GM19463 (cell line): ENCODE data around the gene RGS6.

Experiments
- ATAC-seq: cut with Tn5 transposase; IDR thresholded peaks from one replicate; pipeline ENCODE4 v1.9.1; 2021; ENCODE audit warnings: mild to moderate bottlenecking, moderate library complexity; ENCODE audit not compliant: unreplicated experiment

The RGS6 gene

DNA sequence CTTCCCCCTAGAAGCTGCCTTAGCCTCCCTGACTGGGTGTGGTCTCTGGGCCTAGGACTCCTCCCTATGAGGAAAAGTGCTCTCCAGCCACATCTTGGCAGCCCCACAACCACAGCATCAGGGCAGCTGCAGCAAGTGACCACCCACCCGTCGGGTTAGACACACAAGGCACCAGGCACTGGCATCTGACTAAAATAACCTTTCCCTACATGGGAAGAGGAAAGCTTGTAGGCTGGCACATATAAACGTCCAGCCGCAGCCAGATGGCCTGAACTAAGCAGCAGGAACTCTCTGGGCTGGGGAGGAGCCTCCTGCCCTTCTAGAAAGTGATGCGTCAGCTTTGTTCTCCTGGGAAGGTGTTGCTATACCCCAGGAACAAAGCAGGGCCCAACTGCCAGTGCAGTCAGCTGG, 632.9 kb downstream of the RGS6 start:
- no peak for ATAC-seq

DNA sequence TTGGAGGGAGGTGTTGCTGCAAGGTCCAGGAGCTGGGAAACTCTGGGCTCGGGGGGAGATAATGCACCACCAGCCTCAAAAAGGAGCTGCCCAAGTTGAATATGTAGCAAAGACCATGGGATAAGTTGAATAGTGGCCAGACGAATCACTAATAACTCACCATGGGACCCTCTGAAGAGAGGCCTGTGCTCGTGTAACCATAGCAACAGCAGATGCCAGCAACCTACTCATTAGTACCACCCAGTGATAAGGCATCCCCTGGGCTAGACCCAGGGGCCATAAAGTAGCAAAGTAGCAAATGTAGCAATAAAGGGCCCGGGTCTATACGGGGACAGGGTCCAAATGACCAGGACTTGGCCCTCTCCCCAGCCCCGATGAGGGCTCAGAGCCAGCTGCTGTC, 633.7 kb downstream of the RGS6 start:
- ATAC-seq, result no peak

DNA sequence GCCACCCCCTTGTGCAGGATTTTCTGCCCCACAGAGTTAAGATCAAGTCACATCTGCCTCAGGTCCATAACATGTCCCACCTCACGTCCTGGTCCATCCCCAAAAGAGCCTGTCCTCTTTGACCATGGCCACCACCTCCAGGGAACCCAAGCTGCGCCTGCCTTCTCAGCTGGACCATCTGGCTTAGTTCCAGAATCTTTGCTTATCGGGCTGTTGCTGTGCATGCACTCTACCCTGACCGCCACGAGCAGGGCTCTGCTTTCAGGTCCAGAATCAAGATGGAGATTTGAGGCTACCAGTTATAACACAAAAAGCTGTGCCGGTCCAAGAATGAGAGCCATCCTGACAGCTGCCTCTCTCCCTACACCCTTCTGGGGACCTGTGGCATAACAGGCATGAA, 635.0 kb downstream of the RGS6 start:
- ATAC-seq, result no peak

DNA sequence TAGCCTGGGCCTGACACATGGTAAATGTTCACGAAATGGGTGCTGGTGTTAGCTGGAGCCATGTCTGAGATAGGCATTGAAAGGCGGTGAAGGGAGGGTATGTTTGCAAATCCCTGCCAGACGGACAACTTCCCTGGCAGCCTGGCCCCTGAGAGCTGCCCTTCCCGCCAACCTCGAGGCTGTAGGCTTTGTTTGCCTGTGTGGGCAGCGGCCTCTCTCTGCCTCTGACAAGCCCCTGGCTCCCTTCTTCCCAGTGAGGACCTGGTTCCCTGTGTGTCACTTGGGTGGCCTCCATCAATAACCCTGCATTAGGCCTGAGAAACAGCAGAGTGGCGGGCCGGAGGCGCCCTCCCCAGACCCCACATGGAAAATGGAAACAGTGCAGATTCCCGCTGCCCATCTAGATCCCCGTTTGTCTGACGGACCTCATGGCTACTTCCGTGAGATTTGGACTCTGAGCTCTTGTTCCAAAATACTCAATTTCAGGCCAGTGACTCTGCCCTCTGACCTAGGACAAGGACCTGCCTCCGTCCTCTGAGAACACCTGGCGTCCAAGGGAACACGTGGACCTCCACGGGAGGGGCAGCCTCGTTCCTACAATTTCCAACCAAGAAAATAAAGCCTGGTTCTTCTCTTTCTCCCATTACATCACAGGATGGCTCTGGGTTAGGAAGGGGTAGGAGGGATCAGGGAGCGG, 636.2 kb downstream of the RGS6 start:
- no peak for ATAC-seq

DNA sequence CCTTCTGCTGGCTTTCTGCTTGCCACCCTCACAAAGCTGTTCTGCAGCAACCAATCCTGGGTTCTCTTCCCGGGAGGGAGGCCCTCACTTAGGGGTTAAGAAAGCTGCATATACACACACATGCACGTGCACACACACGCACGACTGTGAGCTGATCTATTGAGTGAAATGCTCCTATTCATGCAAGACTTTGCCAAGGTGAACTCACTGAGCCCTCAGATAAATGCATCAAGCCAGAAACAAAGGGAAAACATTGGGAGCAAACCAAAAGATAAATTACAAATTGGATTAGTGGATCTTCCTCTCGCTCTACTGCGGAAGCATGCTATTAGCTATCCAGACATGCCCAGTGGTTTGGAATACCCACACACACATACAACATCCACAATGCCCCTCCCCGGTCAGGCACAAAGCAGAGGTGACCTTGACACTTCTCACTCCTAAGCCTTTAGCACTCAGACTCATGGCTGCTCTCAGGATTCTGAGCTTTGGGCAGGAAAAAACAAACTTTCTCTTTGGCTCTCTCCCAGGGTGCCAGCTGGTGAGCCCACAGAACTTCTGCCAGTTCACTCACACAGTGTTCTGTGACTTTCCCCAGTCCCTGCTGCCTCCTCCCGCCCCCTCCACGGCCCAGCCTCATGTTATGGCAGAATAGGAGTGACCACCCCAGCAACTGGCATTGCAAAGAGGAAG, 641.6 kb downstream of the RGS6 start:
- ATAC-seq, result no peak

DNA sequence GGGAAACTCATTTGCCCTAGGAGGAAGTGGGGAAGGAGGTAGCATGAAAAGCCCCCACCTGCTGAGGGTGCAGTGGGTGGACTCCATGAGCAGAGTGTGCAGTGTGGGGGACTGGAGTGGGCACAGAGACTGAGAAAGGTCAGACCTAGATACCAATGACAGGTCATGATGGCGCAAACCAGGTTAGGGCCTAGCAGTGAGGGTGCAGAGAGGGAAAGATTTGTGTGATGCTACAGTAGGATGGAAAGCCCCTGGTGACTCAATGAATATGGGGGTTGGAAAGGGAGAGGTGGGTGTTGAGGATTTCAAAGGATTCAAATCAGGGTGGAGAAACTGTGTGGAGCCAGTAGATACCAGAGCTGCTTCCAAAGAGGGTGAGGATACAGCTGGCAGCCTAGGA, 642.5 kb downstream of the RGS6 start:
- no peak for ATAC-seq

DNA sequence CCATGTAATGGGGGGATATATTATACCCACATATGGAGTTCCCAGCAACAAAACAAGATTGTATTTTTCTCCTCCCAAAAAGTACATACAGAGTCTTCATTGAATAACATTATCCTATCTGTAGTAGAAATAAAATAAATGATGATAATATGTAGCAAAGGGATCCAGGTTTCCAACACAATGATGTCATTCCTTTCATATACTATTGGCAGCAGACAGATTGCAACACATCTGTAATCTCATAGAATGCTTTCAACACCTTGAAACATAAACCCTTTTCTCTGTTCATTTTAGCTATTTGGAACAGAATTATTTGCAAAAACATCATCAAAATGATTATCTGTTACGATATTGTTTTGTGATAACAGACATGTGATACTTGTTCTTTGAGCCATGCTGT, 644.0 kb downstream of the RGS6 start:
- no peak for ATAC-seq

DNA sequence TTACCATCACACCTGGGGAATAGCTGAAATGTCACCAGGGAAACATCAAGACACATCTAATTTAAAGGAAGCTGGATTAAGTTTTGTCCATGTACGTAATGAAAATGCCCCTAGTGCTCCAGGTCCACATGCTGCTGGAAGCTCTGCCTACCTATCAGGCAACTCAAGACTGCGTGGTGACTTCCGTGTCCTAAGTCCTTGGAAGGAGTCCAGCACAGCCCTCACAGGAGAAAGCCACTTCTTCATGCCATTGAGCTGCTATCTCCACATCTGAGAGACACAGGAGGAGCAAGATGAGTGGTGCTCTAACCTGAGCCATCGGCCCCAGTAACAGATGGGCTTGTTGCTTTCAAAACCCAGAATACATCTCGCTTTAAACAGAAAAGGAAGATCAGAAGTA, 645.3 kb downstream of the RGS6 start:
- ATAC-seq, result no peak

DNA sequence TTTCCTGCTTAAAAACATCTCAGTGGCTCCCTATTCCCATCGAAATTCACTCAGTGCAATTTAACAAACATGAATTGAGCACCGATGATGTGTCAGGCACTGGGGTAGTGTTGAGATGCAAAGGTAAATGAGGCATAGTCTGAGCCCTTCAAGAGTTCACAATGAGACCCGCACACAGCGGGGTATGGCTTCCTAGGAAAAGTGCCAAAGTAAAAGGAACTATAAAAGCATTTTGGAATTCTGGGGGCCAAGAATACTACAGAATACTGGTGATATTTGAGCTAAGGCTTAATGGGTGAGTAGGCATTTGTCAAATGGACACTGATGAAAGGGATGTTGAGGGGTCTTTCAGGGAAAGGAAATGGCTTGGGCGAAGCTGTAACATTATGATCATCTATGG, 646.3 kb downstream of the RGS6 start:
- ATAC-seq, result no peak

DNA sequence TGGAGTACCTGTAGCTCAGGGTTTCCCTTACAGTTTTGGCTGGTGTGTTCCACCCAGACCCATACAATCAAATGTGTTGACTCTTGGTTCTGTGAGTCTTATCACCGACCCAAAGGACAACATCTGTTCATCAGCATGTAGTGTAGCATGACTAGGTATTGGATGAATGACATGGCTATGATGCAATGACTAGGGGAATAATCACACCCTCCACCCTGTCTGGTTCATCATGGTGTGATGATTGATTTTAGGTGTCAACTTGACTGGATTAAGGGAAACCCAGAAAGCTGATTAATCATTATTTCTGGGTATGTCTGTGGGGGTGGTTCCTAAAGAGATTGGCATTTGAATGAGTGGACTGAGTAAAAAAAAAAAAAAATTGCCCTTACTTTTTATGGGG, 650.4 kb downstream of the RGS6 start:
- ATAC-seq, result no peak

DNA sequence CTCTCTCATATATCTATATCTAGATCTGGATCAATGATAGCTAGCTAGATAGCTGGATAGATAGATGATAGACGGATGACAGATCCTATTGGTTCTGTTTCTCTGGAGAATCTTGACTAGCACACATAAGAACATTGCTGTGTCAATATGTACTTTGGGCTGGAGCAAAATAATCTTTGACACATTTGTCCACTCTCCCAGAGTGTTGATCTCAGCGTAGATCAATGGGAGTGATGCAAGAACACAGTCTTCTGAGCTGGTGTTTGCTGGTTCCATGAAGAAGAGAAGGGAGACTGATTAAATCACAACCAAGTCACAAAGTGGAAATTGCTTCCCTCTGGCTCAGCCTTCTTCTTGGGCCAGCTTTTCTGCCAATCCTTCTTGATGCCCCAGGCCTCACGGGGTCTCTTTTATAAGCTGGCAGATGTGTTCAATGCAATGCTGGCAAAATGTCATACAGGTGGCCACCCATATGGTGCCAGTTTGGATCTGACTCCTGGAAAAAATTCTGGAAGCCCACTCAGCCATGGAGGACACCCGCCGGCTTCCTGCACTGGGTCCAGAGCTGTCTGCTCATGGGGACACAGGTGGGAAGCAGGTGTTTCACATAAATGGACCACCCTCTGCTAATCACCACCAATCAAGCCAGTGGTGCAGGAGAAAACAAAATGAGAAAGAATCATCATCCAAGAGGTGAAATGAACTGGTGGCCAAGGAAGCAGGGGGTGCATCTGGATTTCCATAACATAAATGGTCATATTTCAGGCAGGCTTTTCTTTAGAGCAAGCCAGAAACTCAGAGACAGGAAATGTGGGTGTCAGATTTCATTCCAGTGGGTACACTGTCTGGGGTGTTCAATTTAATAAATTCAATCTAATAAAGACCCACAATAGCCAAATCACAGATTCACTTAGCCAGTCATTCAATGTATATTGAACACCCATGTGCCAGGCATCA, 651.4 kb downstream of the RGS6 start:
- ATAC-seq, result no peak

DNA sequence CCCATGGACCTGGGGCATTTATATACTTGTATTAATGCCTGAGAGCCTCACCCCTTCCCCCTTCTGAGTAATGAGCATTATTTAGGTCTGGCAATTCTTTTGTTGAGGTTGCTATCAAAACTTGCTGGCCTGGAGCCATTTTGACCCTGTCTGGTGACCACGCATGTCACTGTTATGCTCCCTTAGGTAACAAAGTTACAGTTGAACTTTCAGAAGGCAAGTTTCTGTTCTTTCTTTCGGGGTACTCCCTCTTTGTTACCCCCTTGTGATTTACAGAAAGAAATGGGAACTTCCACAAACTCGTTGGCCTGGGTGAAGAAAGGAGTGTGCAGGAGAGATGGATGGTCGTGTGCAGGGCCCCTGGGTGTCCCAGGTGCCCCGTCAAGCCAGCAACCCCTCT, 656.3 kb downstream of the RGS6 start:
- no peak for ATAC-seq

DNA sequence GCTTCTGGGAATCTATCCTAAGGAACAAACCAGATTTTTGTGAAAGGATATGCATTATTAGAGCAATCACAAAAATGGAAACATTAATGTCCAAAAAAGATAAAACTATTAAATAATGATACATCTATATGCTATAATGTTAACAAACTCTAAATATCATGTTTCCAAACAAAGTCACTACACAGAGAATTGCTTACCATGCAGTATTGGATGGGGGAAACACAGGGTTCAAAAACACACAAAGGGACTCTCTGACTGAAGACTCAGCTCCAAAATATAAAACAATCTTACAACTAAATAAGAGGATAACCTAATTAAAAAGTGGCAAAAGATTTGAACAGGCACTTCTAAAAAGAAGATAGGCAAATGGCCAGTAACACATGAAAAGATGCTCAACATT, 657.4 kb downstream of the RGS6 start:
- ATAC-seq, result no peak

DNA sequence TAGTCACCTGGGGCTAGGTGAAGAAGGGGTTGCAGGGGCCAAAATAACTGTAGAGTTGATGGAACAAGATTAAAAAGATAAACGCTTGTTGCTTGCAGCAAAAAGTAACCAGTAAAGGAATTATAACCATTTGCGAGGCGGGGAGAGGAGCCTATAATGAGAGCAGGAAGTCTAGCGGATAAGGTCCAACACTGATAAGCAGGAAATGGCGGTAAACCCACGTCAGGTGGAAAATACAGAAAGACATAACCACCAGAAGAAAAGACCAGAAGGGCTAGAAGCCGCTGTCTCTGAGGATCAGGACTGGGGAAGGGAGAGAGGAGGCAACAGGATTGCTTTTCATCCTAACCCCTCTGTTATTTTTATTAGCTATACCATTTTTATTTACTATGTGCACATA, 658.3 kb downstream of the RGS6 start:
- ATAC-seq, result no peak

DNA sequence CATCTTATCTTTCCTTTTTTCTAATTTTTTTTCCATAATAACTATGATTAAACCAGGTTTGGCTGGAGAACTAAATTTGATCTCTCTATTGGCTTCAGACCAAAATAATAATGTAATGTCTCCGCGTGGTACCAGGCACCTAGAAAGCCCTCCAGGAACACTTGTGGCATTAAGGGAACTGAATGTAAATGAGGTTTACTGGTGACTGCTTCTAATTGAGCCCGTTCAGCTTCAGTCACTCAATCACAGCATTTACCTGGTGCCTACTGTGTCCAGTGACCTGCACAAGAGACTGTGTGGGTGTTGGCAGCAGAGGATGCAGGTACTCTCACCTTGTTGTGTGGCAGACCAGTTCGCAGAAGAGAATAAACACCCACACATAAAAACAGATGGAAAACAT, 659.2 kb downstream of the RGS6 start:
- ATAC-seq, result no peak

DNA sequence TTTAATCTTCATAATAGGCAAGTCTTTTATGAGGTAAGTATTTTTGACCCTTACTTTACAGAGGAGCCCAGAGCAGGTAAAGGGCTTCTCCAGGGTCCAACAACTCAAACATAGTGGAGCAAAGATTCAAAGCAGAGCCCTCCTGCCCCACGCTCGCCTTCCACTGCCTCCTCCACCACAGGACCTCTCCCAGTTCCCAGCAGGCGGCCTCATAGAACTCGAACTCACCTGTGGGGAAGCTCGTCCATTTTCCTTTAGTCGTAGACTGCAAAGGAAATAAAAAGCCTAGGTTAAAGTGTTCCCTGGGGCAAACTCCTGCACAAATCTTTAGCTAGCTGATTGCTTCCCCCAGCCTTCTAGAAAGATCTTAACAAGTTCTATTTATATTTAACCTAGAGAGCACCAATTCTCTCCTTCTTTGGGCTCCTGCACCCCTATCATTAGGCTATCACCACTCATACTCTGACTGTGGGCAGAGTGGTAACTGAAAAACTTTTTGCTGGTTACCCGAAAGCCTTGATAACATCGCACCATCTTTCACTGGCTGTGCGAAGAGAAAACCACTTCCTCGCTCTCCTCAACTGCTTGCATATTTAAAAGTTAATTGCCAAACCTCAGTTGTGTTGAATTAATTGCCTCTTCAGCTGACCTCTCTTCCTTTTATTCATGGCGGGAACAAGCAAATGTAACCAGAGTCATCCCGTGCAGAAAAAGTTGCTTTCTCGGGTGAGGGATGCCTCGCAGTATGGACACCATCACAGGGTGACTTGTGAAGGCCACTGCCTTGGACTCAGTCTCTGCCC, 662.1 kb downstream of the RGS6 start:
- ATAC-seq, result peak; percentile 84

DNA sequence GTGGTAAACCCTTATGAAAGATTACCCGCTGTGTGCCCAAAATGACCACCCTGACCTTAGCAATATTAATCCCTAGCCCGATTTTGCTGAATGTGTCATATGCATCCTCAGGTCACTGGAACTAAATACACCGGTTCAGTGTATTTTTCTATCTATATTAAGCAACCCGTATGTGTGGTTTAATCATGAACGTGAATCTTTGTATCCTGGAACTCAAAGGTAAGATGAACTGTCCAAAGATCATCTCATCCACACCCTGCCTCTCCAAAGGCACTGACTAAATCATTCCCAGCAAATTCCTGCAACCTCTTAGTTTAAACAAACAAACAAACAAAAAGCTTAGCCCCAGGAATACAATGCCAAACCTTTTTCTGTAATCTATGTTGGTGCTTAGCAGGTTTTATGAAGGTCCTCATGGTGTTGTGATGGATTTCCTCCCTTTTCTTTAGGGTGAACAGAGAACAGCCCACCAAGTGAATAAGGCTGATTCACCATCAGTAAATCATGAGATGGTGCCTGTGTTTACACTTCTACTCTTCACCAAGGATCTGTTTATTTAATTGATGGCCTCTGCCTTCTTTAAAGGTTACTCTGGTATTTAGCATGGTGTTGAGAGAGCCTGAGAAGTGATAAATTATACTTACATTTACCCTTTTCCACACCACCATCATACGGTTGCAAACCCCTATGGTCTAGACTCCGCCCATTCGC, 663.1 kb downstream of the RGS6 start:
- no peak for ATAC-seq

DNA sequence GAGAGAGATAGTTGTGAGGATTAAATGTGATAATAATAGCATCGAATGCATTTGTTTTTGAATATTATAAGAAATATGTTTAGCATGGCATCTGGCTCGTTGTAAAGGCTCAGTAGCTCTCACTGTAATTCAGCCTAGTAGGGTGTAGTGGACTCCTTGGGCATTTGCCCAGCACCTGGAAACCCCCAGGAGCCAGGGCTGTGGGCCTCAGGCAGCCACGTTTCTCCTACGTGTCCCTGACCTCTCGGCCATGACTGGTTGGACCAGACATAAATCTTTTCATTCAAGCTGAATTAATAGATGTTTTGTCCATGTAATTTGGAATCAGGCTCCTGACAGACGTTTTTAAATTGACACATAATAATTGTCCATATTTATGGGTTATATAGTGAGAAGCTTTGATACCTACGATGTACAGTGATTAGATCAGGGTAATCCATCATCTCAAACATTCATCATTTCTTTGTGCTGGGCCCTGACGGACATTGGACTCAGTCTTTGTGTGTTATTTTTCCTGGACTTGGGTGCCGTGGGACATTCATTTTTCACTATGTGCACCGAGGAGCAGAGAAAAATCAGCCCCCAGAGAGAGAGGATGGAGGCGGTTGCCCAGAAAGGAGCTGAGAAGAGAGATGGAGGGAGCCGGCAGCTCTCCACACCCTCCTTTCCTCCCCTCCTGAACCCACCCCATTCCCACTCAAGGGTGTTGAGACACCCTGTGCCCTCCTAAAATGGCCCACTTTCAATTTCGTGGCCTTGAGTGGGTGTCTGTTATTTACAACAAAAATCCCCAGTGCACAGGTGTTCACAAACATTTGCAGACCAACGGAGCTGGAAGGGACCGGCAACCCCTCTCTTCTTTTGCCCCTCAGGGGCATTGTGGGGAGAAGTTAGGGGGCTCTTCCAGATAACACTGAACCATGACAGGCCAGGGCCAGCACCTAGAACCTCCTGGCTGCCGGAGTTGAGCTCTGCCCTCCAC, 665.3 kb downstream of the RGS6 start:
- ATAC-seq, result no peak

DNA sequence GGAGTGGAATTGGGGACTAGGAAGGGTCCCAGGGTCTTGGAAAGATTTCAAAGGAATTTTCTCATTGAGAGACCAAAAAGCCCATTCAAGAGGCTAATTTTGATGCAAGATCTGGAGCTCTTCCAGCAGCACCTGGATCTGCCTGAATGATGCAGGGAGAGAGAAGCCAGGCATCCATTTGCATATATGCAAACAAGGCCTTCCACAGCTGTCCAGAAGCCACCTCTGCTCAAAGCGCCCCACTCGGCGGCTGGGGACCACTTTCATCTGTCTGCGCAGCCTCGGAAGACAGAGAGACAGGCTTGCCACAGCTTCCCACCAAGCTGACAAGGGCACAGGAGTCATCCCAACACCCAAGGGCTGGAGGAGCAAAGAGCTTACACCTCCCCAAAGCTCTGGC, 666.1 kb downstream of the RGS6 start:
- ATAC-seq, result no peak
